ENCODE data around the gene RPTOR.

RPTOR gene

DNA sequence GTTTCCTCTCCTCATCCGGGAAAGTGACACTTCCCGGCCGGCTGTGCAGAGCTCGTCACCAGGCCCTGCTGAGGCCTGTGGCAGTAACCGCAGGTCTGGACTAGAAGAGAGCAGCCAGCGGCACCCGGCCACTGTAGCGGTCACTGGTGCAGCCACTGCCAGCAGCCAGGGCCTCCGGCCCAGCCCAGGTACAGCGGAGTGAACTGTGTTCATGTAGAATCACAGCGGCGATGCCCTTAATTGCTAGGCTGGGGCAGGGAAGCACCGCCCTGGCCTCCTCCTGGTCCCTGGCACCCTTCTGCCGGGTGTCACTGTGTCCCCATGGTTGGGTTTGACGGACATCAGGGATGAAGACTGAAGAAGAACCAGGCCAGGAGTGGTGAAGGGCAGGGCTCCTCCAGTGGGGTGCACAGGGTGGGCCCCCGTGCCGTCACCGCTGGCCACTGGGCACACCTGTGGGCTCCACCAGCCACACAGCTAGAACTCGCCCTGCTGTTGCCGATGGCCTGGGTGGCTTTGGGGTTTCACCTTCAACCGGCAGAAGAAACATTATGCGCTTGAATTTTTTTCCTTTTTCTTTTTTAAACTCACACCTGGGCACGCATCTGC is 281.8 kb downstream of the RPTOR start:
- DNase-seq = no peak
- Histone ChIP-seq H3K4me1 (ENCODE audit: control insufficient read depth, insufficient read depth, low read length, poor library complexity, severe bottlenecking) (peaks cover under 1% of the 10 kb centered on the region), H3K4me3 (ENCODE audit: insufficient read depth, low read depth, low read length, poor library complexity, severe bottlenecking) (no peak overlapping the region), H3K27ac (ENCODE audit: insufficient read depth, low read length, poor library complexity, severe bottlenecking) (no peak overlapping the region), H3K36me3 (ENCODE audit: control insufficient read depth, insufficient read depth, low read length) (peaks cover 19% of the 10 kb centered on the region), H3K9me3 (ENCODE audit: control insufficient read depth, low read length) (no peaks in the 10 kb centered on the region), H3K27me3 (replicated peaks; ENCODE audit: control insufficient read depth, insufficient read depth, low read length, poor library complexity, severe bottlenecking) (no peaks in the 10 kb centered on the region)

DNA sequence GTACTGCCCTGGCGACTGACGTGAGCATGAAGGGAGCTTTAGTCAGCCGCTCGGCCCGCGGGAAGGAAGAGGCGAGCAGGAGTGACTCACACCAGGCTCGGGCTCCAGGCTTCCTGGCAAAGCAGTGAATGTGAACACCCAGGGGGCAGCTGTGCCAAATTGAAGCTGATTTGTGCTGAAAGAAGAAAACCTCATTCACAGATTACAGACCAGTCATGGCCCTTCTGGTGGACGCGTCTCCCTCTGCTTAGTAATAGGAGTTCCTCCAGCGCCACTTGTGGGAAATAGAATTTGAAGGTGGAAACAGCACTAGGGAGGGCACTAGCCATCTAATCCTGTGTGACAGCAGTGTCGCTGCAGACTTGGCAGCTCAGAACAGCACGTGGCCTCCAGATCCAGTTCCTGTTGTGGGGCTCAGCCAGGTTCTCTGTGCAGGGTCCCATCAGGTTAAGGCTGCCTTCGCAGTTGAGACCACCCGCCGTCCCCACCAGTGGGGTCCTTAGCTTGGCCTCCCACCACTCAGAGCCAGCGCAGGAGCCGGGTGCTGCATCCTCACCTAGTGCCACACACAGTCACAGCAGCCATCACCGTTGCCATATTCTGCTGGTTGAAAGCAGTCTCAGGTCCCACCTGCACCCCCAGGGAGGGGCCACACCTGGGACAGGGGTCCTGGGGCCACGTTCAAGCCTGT is 282.5 kb downstream of the RPTOR start:
- Histone ChIP-seq H3K4me1 (ENCODE audit: control insufficient read depth, insufficient read depth, low read length, poor library complexity, severe bottlenecking) (peaks cover 7% of the 10 kb centered on the region), H3K4me3 (ENCODE audit: insufficient read depth, low read depth, low read length, poor library complexity, severe bottlenecking) (no peak overlapping the region), H3K36me3 (ENCODE audit: control insufficient read depth, insufficient read depth, low read length) (peaks cover 19% of the 10 kb centered on the region), H3K27ac (ENCODE audit: insufficient read depth, low read length, poor library complexity, severe bottlenecking) (no peak overlapping the region), H3K9me3 (ENCODE audit: control insufficient read depth, low read length) (no peaks in the 10 kb centered on the region), H3K27me3 (replicated peaks; ENCODE audit: control insufficient read depth, insufficient read depth, low read length, poor library complexity, severe bottlenecking) (no peaks in the 10 kb centered on the region)
- no peak for DNase-seq

DNA sequence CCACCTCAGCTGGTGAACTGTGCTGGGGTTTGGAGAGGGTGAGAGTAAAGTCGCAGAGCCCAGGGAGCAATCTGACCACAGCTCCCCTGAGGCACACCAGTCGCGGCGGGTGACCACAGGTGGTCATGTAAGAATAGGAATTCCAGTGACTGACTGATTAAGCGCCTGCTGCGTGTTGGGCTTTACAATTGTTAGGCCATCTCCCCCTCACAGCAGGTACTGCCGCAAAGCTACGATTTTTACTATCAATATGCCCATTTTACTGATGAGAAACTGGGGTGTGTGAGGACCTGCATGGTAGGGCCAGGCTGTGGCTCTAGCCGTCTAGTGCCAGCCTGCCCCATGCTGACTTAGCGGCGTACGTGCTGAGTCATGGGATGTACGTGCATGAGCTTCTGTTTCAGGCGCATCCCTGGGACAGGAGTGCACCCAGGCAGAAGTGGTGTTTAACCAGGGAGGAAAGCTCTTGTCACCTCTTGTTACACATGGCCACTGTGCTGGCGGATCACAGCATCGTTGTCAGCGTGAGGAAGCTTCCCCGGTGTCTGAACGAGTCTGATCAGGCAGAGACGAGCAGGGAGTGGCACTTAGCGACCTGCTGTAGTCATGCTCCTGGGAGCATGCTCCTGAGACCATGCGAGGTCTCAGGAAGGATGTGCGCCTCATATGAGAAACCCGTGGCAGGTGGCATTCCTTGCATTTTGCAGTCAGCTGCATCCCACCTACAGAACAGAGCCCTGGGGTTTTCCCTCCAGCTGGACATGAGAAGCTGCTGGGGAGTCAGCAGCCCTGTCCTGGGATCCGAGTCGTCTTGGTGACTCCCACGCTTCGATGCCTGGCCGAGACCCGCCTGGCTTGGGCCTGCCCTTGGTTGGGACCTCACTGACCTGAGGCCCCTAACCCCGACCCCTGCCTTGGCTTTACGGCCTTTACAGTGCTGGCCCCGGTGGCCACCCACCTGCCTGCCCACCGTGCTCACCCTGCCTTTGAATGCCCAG is 283.3 kb downstream of the RPTOR start:
- H3K9me3 ChIP-seq (ENCODE audit: control insufficient read depth, low read length) = no peaks in the 10 kb centered on the region
- peaks cover 19% of the 10 kb centered on the region for H3K36me3 ChIP-seq (ENCODE audit: control insufficient read depth, insufficient read depth, low read length)
- DNase-seq = no peak
- H3K4me3 ChIP-seq (ENCODE audit: insufficient read depth, low read depth, low read length, poor library complexity, severe bottlenecking) = no peak overlapping the region
- H3K4me1 ChIP-seq (ENCODE audit: control insufficient read depth, insufficient read depth, low read length, poor library complexity, severe bottlenecking) = peaks cover 12% of the 10 kb centered on the region
- no peaks in the 10 kb centered on the region for H3K27me3 ChIP-seq (replicated peaks; ENCODE audit: control insufficient read depth, insufficient read depth, low read length, poor library complexity, severe bottlenecking)
- no peak overlapping the region for H3K27ac ChIP-seq (ENCODE audit: insufficient read depth, low read length, poor library complexity, severe bottlenecking)

DNA sequence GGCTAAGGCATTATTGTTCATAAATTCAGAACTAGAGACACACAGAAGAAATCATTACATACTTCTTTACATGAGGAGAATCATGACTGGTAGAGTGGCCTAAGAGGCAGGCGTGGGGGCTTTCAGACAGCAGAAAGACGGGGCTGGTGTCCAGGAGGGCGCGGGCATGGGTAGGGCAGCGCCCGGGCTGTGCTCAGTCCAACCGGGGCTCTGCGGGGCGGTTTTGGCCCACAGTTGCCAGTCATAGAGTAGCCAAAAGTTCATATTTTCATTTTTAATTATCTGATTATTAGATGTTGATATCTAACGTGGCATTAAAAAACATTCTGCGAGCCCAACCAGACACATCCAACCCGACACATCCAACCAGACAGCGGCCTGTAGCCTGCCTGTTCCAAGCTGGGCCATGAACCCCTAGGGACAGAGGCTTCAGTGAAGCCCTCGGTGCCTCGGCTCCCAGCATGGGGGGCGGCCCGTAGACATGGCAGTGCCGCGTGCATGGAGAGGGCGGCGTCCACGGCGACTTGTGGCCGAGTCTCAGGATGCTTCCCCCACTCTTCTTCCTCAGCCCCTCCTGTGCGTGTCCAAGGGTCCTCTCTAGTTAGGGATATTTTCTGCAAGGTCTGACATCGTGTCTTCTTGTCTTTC is 284.7 kb downstream of the RPTOR start:
- no peaks in the 10 kb centered on the region for H3K9me3 ChIP-seq (ENCODE audit: control insufficient read depth, low read length)
- no peak overlapping the region for H3K27ac ChIP-seq (ENCODE audit: insufficient read depth, low read length, poor library complexity, severe bottlenecking)
- H3K36me3 ChIP-seq (ENCODE audit: control insufficient read depth, insufficient read depth, low read length) = peaks cover 19% of the 10 kb centered on the region
- DNase-seq = no peak
- H3K4me1 ChIP-seq (ENCODE audit: control insufficient read depth, insufficient read depth, low read length, poor library complexity, severe bottlenecking) = peaks cover 17% of the 10 kb centered on the region
- H3K27me3 ChIP-seq (replicated peaks; ENCODE audit: control insufficient read depth, insufficient read depth, low read length, poor library complexity, severe bottlenecking) = no peaks in the 10 kb centered on the region
- H3K4me3 ChIP-seq (ENCODE audit: insufficient read depth, low read depth, low read length, poor library complexity, severe bottlenecking) = no peak overlapping the region

DNA sequence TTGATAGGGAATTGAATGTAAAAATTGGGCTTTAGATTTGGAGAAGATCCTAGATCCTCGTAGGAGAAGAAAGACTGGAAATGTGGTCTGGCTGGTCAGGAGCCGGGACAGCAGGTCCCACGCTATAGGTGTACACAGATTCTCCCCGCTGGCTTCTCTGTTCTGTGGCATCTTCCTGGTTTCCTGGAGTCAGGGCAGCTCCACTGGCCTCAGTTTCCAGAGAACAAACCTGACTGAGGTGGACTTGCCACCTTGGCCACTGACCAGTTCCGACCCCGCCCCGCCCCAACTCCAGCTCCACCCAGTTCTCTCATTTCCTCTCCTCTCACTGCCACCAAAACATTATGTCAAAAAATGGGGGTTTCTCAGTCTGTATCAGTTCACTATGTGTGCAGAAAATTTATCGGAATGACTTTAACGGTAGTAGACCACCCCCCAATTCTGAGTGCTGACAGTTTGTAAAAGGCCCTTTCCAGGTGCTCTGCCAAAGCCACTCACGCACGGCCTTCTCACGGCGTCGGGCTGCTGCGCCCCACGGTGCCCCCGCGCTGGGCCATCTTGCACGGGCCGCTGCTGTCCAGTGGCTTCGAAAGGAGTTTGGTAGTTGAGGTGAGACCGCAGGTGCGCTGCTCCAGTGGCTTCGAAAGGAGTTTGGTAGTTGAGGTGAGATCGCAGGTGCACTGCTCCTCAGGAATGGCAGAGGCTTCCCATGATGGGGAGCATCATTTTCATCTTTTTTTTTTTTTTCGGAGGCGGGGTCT is 285.6 kb downstream of the RPTOR start:
- no peak overlapping the region for H3K27ac ChIP-seq (ENCODE audit: insufficient read depth, low read length, poor library complexity, severe bottlenecking)
- H3K27me3 ChIP-seq (replicated peaks; ENCODE audit: control insufficient read depth, insufficient read depth, low read length, poor library complexity, severe bottlenecking) = no peaks in the 10 kb centered on the region
- no peaks in the 10 kb centered on the region for H3K9me3 ChIP-seq (ENCODE audit: control insufficient read depth, low read length)
- no peak for DNase-seq
- H3K4me3 ChIP-seq (ENCODE audit: insufficient read depth, low read depth, low read length, poor library complexity, severe bottlenecking) = no peak overlapping the region
- peaks cover 17% of the 10 kb centered on the region for H3K36me3 ChIP-seq (ENCODE audit: control insufficient read depth, insufficient read depth, low read length)
- H3K4me1 ChIP-seq (ENCODE audit: control insufficient read depth, insufficient read depth, low read length, poor library complexity, severe bottlenecking) = peaks cover 17% of the 10 kb centered on the region

DNA sequence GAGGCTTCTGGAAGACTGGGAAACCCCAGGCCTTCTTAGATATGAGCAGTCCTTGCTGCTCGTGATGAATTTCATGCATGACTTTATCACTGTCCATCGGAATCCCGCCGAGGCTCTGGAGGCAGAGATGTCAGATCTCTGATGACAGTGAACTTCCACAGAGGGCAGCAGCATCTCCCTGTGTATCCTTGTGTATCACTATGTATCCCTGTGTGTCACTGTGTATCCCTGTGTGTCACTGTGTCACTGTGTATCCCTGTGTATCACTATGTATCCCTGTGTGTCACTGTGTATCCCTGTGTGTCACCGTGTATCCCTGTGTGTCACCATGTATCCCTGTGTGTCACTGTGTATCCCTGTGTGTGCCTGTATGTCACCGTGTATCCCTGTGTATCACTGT is 286.9 kb downstream of the RPTOR start:
- Histone ChIP-seq H3K27ac (ENCODE audit: insufficient read depth, low read length, poor library complexity, severe bottlenecking) (peak overlapping the region; percentile 75), H3K9me3 (ENCODE audit: control insufficient read depth, low read length) (no peaks in the 10 kb centered on the region), H3K4me3 (ENCODE audit: insufficient read depth, low read depth, low read length, poor library complexity, severe bottlenecking) (no peak overlapping the region), H3K36me3 (ENCODE audit: control insufficient read depth, insufficient read depth, low read length) (peaks cover 5% of the 10 kb centered on the region), H3K4me1 (ENCODE audit: control insufficient read depth, insufficient read depth, low read length, poor library complexity, severe bottlenecking) (peaks cover 17% of the 10 kb centered on the region), H3K27me3 (replicated peaks; ENCODE audit: control insufficient read depth, insufficient read depth, low read length, poor library complexity, severe bottlenecking) (no peaks in the 10 kb centered on the region)
- DNase-seq = no peak

DNA sequence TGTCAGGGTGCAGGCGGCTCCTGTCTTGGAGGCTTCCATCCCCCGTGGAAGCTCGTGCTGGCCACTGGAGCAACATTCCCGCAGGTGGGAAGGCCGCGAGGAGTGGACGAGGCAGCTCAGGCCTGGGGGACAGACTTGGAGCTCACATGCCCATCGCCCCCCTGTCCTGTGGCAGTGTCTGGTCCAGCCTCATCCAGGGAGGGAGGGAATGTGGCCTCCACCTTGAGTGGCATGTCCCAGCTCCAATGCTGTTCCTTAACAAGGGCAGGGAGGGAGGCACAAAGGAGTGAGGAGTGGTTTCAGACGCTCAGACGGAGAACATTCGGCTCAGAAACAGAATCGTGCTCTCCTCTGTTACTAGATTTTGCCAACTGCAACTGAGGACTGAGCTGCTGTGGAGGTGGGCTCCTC is 287.6 kb downstream of the RPTOR start:
- Histone ChIP-seq H3K9me3 (ENCODE audit: control insufficient read depth, low read length) (no peaks in the 10 kb centered on the region), H3K27ac (ENCODE audit: insufficient read depth, low read length, poor library complexity, severe bottlenecking) (peak overlapping the region; percentile 75), H3K4me1 (ENCODE audit: control insufficient read depth, insufficient read depth, low read length, poor library complexity, severe bottlenecking) (peaks cover 17% of the 10 kb centered on the region), H3K4me3 (ENCODE audit: insufficient read depth, low read depth, low read length, poor library complexity, severe bottlenecking) (peak overlapping the region; percentile 60), H3K36me3 (ENCODE audit: control insufficient read depth, insufficient read depth, low read length) (peaks cover 2% of the 10 kb centered on the region), H3K27me3 (replicated peaks; ENCODE audit: control insufficient read depth, insufficient read depth, low read length, poor library complexity, severe bottlenecking) (no peaks in the 10 kb centered on the region)
- no peak for DNase-seq

DNA sequence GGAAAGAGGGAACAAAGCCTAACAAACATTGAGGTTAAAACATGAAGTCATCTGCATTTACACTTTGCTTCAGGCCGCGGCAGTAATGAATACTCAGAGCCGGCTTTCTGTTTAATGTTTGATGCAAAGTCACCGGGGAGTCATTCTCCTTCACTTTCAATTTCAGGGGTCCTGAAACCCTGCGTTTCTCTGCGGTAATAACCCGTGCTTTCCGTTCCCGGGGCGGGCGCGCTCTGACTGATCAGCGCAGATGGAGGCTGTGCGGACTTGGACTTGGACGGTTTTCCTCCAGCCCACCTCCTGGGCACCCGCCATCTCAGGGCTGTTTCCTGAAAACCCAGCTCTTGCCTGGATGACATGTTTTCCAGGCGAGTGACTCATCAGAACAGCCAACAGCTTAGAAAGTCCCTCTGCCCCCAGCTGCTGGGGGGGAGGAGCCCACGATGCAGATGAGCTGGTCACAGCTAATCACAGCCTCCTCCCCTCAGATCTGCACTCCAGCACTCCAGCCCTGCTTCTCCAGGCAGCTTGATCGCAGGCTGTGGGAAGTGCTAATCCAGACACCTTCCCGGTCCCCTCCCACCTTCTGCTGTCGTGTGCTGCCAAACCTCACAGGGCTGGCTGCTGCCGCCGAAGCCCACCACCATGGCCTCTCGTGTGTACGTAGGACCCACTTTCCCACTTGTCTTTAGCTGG is 288.4 kb downstream of the RPTOR start:
- peaks cover 17% of the 10 kb centered on the region for H3K4me1 ChIP-seq (ENCODE audit: control insufficient read depth, insufficient read depth, low read length, poor library complexity, severe bottlenecking)
- no peaks in the 10 kb centered on the region for H3K9me3 ChIP-seq (ENCODE audit: control insufficient read depth, low read length)

More for the DNA sequence above, 288.4 kb downstream of the RPTOR start:
- peak overlapping the region; percentile 75 for H3K27ac ChIP-seq (ENCODE audit: insufficient read depth, low read length, poor library complexity, severe bottlenecking)
- no peaks in the 10 kb centered on the region for H3K27me3 ChIP-seq (replicated peaks; ENCODE audit: control insufficient read depth, insufficient read depth, low read length, poor library complexity, severe bottlenecking)
- peak overlapping the region; percentile 60 for H3K4me3 ChIP-seq (ENCODE audit: insufficient read depth, low read depth, low read length, poor library complexity, severe bottlenecking)
- peaks cover 7% of the 10 kb centered on the region for H3K36me3 ChIP-seq (ENCODE audit: control insufficient read depth, insufficient read depth, low read length)
- peak; percentile 28 to 60 (median 47) for DNase-seq

Data from effector memory CD4-positive, alpha-beta T cell (primary cell).